ENCODE data around the gene PIK3C2A.

PIK3C2A gene

DNA sequence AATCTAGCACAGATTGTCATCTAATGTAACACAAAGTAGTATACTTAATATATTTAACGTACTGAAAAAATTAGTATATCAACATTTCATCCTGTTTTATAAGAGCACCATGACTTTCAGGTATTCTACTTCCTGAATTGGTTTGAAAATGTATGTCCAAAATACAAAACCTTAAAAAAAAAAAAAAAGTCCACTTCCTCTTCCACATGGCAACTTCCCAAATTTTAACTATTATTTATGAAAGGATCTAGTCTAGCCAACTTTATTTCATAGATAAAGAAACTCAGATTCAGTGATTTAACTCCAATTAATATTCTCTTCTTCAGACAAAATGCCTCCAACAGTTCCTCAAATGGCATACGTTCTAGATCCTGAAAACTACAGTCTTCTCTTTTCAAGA is 44.0 kb downstream of the PIK3C2A start:
- Histone ChIP-seq H3K4me2 (ENCODE audit: low read length) (no peak overlapping the region), H3K9me3 (ENCODE audit: control insufficient read depth, insufficient read depth, low read length) (no peaks in the 10 kb centered on the region), H3K79me2 (ENCODE audit: control insufficient read depth, low read length) (peaks cover 72% of the 10 kb centered on the region), H3K36me3 (ENCODE audit: control insufficient read depth, low read length) (peaks cover 6% of the 10 kb centered on the region), H3K9me2 (replicated peaks; ENCODE audit: control insufficient read depth, low read length) (no peaks in the 10 kb centered on the region), H3F3A (ENCODE audit: control insufficient read depth, insufficient read depth) (no peaks in the 10 kb centered on the region), H3K4me3 (ENCODE audit: low read length) (no peak overlapping the region), H3K27me3 (ENCODE audit: control insufficient read depth, low read length) (no peaks in the 10 kb centered on the region), H3K4me1 (ENCODE audit: control insufficient read depth, low read length) (peaks cover 47% of the 10 kb centered on the region), H3K27ac (ENCODE audit: low read depth, low read length) (no peak overlapping the region), H4K20me1 (ENCODE audit: control insufficient read depth, insufficient read depth, low read depth, low read length) (no peaks in the 10 kb centered on the region)
- no peak for TF ChIP-seq EZH2phosphoT487 (IDR thresholded peaks at IDR 0.05; ENCODE audit: borderline replicate concordance, low read length)
- TF ChIP-seq, protein P1, sequence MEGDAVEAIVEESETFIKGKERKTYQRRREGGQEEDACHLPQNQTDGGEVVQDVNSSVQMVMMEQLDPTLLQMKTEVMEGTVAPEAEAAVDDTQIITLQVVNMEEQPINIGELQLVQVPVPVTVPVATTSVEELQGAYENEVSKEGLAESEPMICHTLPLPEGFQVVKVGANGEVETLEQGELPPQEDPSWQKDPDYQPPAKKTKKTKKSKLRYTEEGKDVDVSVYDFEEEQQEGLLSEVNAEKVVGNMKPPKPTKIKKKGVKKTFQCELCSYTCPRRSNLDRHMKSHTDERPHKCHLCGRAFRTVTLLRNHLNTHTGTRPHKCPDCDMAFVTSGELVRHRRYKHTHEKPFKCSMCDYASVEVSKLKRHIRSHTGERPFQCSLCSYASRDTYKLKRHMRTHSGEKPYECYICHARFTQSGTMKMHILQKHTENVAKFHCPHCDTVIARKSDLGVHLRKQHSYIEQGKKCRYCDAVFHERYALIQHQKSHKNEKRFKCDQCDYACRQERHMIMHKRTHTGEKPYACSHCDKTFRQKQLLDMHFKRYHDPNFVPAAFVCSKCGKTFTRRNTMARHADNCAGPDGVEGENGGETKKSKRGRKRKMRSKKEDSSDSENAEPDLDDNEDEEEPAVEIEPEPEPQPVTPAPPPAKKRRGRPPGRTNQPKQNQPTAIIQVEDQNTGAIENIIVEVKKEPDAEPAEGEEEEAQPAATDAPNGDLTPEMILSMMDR (IDR thresholded peaks at IDR 0.05; ENCODE audit: low read depth, low read length, poor library complexity, severe bottlenecking) = no peak

DNA sequence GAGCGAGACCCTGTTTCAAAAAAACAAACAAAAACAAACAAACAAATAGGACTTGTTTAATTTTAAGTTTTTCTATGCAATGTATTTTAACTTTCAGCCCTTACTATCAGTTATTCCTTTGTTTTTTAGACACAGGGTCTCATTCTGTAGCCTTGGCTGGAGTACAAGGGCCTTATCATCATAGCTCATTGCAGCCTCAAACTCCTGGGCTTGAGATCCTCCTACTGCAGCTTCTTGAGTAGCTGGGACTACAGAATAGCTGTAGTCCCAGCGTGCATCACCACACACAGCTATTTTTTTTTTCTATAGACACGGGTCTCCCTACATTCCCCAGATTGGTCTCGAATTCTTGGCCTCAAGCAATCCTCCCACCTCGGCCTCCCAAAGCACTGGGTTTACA is 44.5 kb downstream of the PIK3C2A start:
- Histone ChIP-seq H3K27me3 (ENCODE audit: control insufficient read depth, low read length) (no peaks in the 10 kb centered on the region), H4K20me1 (ENCODE audit: control insufficient read depth, insufficient read depth, low read depth, low read length) (no peaks in the 10 kb centered on the region), H3K9me2 (replicated peaks; ENCODE audit: control insufficient read depth, low read length) (no peaks in the 10 kb centered on the region), H3K4me2 (ENCODE audit: low read length) (no peak overlapping the region), H3K4me1 (ENCODE audit: control insufficient read depth, low read length) (peaks cover 47% of the 10 kb centered on the region), H3K79me2 (ENCODE audit: control insufficient read depth, low read length) (peaks cover 76% of the 10 kb centered on the region), H3F3A (ENCODE audit: control insufficient read depth, insufficient read depth) (no peaks in the 10 kb centered on the region), H3K9me3 (ENCODE audit: control insufficient read depth, insufficient read depth, low read length) (no peaks in the 10 kb centered on the region), H3K27ac (ENCODE audit: low read depth, low read length) (no peak overlapping the region), H3K36me3 (ENCODE audit: control insufficient read depth, low read length) (peaks cover 3% of the 10 kb centered on the region), H3K4me3 (ENCODE audit: low read length) (no peak overlapping the region)
- TF ChIP-seq, protein P1 (IDR thresholded peaks at IDR 0.05; ENCODE audit: low read depth, low read length, poor library complexity, severe bottlenecking) = no peak
- no peak for TF ChIP-seq EZH2phosphoT487 (IDR thresholded peaks at IDR 0.05; ENCODE audit: borderline replicate concordance, low read length)

DNA sequence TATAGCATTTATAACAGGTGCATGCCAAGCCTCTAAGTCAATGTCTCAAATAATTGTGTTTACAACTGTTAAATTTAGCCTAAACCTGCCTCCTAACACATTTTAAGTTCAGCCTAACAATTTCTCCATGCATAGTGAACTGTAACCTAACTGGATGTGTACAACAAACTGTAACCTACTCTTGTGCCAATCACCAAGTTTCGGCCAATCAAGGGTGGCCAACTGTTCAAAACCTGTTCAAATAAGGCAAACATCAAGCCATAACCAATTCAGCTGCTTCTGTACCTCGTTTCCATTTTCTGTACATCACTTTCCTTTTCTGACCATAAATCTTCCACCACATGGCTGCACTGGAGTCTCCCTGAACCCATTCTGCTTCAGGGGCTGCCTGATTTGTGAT is 45.4 kb downstream of the PIK3C2A start:
- TF ChIP-seq, protein P1 (IDR thresholded peaks at IDR 0.05; ENCODE audit: low read depth, low read length, poor library complexity, severe bottlenecking) = no peak
- TF ChIP-seq EZH2phosphoT487 (IDR thresholded peaks at IDR 0.05; ENCODE audit: borderline replicate concordance, low read length) = no peak
- H3K4me2 ChIP-seq (ENCODE audit: low read length) = peak overlapping the region; percentile 47
- H3K27me3 ChIP-seq (ENCODE audit: control insufficient read depth, low read length) = no peaks in the 10 kb centered on the region
- peaks cover 3% of the 10 kb centered on the region; the same call in 1 of the 2 replicates for H3K36me3 ChIP-seq (ENCODE audit: control insufficient read depth, low read length)
- H3K4me1 ChIP-seq (ENCODE audit: control insufficient read depth, low read length) = peaks cover 47% of the 10 kb centered on the region
- peak overlapping the region; percentile 27; the same call in 1 of the 2 replicates for H3K4me3 ChIP-seq (ENCODE audit: low read length)
- no peaks in the 10 kb centered on the region for H3K9me3 ChIP-seq (ENCODE audit: control insufficient read depth, insufficient read depth, low read length)
- no peaks in the 10 kb centered on the region for H3K9me2 ChIP-seq (replicated peaks; ENCODE audit: control insufficient read depth, low read length)
- H3K79me2 ChIP-seq (ENCODE audit: control insufficient read depth, low read length) = peaks cover 83% of the 10 kb centered on the region
- no peaks in the 10 kb centered on the region for H4K20me1 ChIP-seq (ENCODE audit: control insufficient read depth, insufficient read depth, low read depth, low read length)
- H3K27ac ChIP-seq (ENCODE audit: low read depth, low read length) = peak overlapping the region; percentile 8; the same call in 1 of the 2 replicates
- no peaks in the 10 kb centered on the region for H3F3A ChIP-seq (ENCODE audit: control insufficient read depth, insufficient read depth)

Data from DOHH2 (cell line).